Myometrial cell (primary cell): ENCODE data around the gene KRTAP5-2. TPM values are rescaled to one million over a fixed set of nuclear protein-coding genes. Genes with fewer than 3 reads are reported as not detected.

ENCODE experiments used
- total RNA-seq: library from RNA; depleted of rRNA; stranded (reverse); fragments of >200 nt; gene quantifications from 2 replicates; pipeline ENCODE4 v1.2.3, GENCODE V29; 2015

The KRTAP5-2 gene
- not detected in 2 replicates for total RNA-seq

GRCh38 chr11:1597994-1598380 is at the start of gene KRTAP5-2:
KRTAP5-2 (minus strand) TSS chr11:1598294; CDS start chr11:1598250, 44 bp downstream.

GRCh38 chr11:1629326-1630185 is 31.5 kb upstream of the KRTAP5-2 start, which contains the start of gene KRTAP5-5:
KRTAP5-5 (plus strand) TSS chr11:1629775; CDS start chr11:1629841, 66 bp downstream.

GRCh38 chr11:1622086-1622485 is 24.0 kb upstream of the KRTAP5-2 start, which contains the start of gene KRTAP5-4:
KRTAP5-4 (minus strand) TSS chr11:1622138; CDS start chr11:1622093, 45 bp downstream.

GRCh38 chr11:1608363-1608762 is 10.3 kb upstream of the KRTAP5-2 start, which contains the start of gene KRTAP5-3:
KRTAP5-3 (minus strand) TSS chr11:1608463; CDS start chr11:1608385, 78 bp downstream.

GRCh38 chr11:1584661-1585370 is 13.3 kb downstream of the KRTAP5-2 start, which contains the start of gene KRTAP5-1:
KRTAP5-1 (minus strand) TSS chr11:1585283; CDS start chr11:1585249, 34 bp downstream.

GRCh38 chr11:1572197-1573076 is 25.7 kb downstream of the KRTAP5-2 start, which contains the start of gene DUSP8:
DUSP8 (minus strand) TSS chr11:1572271; CDS start chr11:1565826, 6,445 bp downstream.

Other genes with a start within 250 kb of the KRTAP5-2 start
- gene BRSK2, start 208.4 kb downstream of the KRTAP5-2 start, total RNA-seq, result not detected in 2 replicates
- 16.5 and 21.3 TPM in 2 replicates for gene MOB2, start 111.5 kb downstream of the KRTAP5-2 start, total RNA-seq
- 0.58 and 4.4 TPM in 2 replicates for gene DUSP8, start 26.0 kb downstream of the KRTAP5-2 start, total RNA-seq
- not detected in 2 replicates for gene KRTAP5-1, start 13.0 kb downstream of the KRTAP5-2 start, total RNA-seq
- not detected in 2 replicates for gene KRTAP5-3, start 10.2 kb upstream of the KRTAP5-2 start, total RNA-seq
- gene KRTAP5-4, start 23.8 kb upstream of the KRTAP5-2 start, total RNA-seq, result not detected in 2 replicates
- not detected in 2 replicates for gene KRTAP5-5, start 31.5 kb upstream of the KRTAP5-2 start, total RNA-seq
- gene KRTAP5-6, start 98.9 kb upstream of the KRTAP5-2 start, total RNA-seq, result not detected in 2 replicates
- gene IFITM10, start 152.3 kb upstream of the KRTAP5-2 start, total RNA-seq, result not detected in 2 replicates
- gene CTSD, start 165.6 kb upstream of the KRTAP5-2 start, total RNA-seq, result 165 and 215 TPM in 2 replicates
- gene SYT8, start 236.7 kb upstream of the KRTAP5-2 start, total RNA-seq, result not detected in 2 replicates
- gene TNNI2, start 240.7 kb upstream of the KRTAP5-2 start, total RNA-seq, result not detected in 2 replicates